K562 (cell line): ENCODE results near the gene CRABP2.

ENCODE experiments used
- CEBPG ChIP-seq, 3 experiments: fragments of 200-800 bp in 1 of 3; sonication (Bioruptor generic) in 1 of 3; sonication (generic) in 1 of 3; formaldehyde crosslinking in 1 of 3; IDR thresholded peaks in 2 of 3; conservative IDR thresholded peaks in 1 of 3; 2 replicates each; pipeline versions ENCODE4 v1.6.1 to v1.8.0; 2016 to 2022; ENCODE audit warnings: missing compliant biosample characterization in 2 of 3, missing genetic modification characterization in 2 of 3, mild to moderate bottlenecking in 1 of 3, missing genetic modification reagents in 1 of 3
- CTCF ChIP-seq, 3 experiments: IDR thresholded peaks in 2 of 3; conservative IDR thresholded peaks in 1 of 3; 2 replicates each; pipeline ENCODE4 v1.5.1; 2011 to 2012; ENCODE audit warnings: low read length in 3 of 3, mild to moderate bottlenecking in 3 of 3, control low read depth in 2 of 3, improper control_type of control experiment in 1 of 3, inconsistent platforms in 1 of 3, low read depth in 1 of 3, mixed read lengths in 1 of 3, moderate library complexity in 1 of 3; ENCODE audit not compliant: insufficient read depth in 2 of 3
- ETV5 ChIP-seq: sonication (generic); formaldehyde crosslinking; IDR thresholded peaks from 2 replicates; pipeline ENCODE4 v1.4.0; 2020; ENCODE audit warnings: low read depth, mild to moderate bottlenecking, missing genetic modification reagents
- HMG20B ChIP-seq: fragments of 250-450 bp; sonication (Bioruptor Pico); IDR thresholded peaks from 2 replicates; pipeline ENCODE4 v1.5.0; 2021; ENCODE audit warnings: mild to moderate bottlenecking
- NFYB ChIP-seq: IDR thresholded peaks from 2 replicates; pipeline ENCODE4 v1.6.1; 2011; ENCODE audit warnings: mild to moderate bottlenecking, moderate library complexity; ENCODE audit not compliant: insufficient read length; ENCODE audit errors: extremely low read depth
- NKRF ChIP-seq: fragments of 450-650 bp; IDR thresholded peaks from 2 replicates; pipeline ENCODE4 v1.6.1; 2016; ENCODE audit warnings: borderline replicate concordance
- PHB2 ChIP-seq: fragments of 450-650 bp; IDR thresholded peaks from 2 replicates; pipeline ENCODE4 v1.6.1; 2017; ENCODE audit warnings: low read depth
- PHF20 ChIP-seq: fragments of 450-650 bp; IDR thresholded peaks from 2 replicates; pipeline ENCODE4 v1.6.1; 2018; ENCODE audit not compliant: partially characterized antibody
- POLR2A ChIP-seq: fragments of 450-650 bp; conservative IDR thresholded peaks from 2 replicates; pipeline ENCODE4 v1.6.1; 2016
- SIX5 ChIP-seq, 2 experiments: IDR thresholded peaks; 2 replicates each; pipeline ENCODE4 v1.6.1; 2011; ENCODE audit warnings: low read length in 2 of 2, borderline replicate concordance in 1 of 2, low read depth in 1 of 2, mild to moderate bottlenecking in 1 of 2, moderate library complexity in 1 of 2; ENCODE audit not compliant: insufficient read depth in 1 of 2
- TAF15 ChIP-seq: fragments of 200-400 bp; formaldehyde crosslinking; IDR thresholded peaks from 2 replicates; pipeline ENCODE4 v1.6.1; 2017; ENCODE audit warnings: mild to moderate bottlenecking, low read depth, low read length, moderate library complexity
- YY1 ChIP-seq, 3 experiments: IDR thresholded peaks; 2 replicates each; pipeline ENCODE4 v1.6.1; 2011; ENCODE audit warnings: low read length in 2 of 3, mild to moderate bottlenecking in 2 of 3, moderate library complexity in 2 of 3, borderline replicate concordance in 1 of 3, control low read depth in 1 of 3, low read depth in 1 of 3; ENCODE audit not compliant: insufficient read depth in 3 of 3, insufficient replicate concordance in 2 of 3, control insufficient read depth in 1 of 3, insufficient read length in 1 of 3; ENCODE audit errors: extremely low read depth in 1 of 3
- ZNF592 ChIP-seq: fragments of 450-650 bp; IDR thresholded peaks from 2 replicates; pipeline ENCODE4 v1.6.1; 2017; ENCODE audit warnings: antibody characterized with exemption, mild to moderate bottlenecking

- TF ChIP-seq YY1 (IDR thresholded peaks at IDR 0.05; ENCODE audit: borderline replicate concordance in 1 of 3, control insufficient read depth in 1 of 3, extremely low read depth in 1 of 3, insufficient read depth in 3 of 3, insufficient read length in 1 of 3, insufficient replicate concordance in 2 of 3, low read depth in 1 of 3, low read length in 2 of 3) (no peak), TAF15 (no peak), POLR2A (no peak), NFYB (no peak), NKRF (no peak), ZNF592 (no peak), PHB2 (no peak), HMG20B (CRISPR knock-in tag) (no peak), PHF20 (no peak), CEBPG (CRISPR knock-in tag; IDR thresholded peaks at IDR 0.05) (no peak), CEBPG (tag; conservative IDR thresholded peaks at IDR 0.05 in 1 of 2, IDR thresholded peaks at IDR 0.05 in 1 of 2) (no peak), ETV5 (CRISPR knock-in tag) (no peak), SIX5 (IDR thresholded peaks at IDR 0.05; ENCODE audit: borderline replicate concordance in 1 of 2, insufficient read depth in 1 of 2, low read depth in 1 of 2, low read length in 2 of 2) (no peak), CTCF (IDR thresholded peaks at IDR 0.05 in 2 of 3, conservative IDR thresholded peaks at IDR 0.05 in 1 of 3; ENCODE audit: insufficient read depth in 2 of 3, low read depth in 1 of 3, low read length in 3 of 3) (no peak)
Measured at GRCh38 chr1:156669794-156670193, 35.6 kb downstream of the CRABP2 start.
